ENCODE results near the gene PHB1.

PHB1 gene

DNA sequence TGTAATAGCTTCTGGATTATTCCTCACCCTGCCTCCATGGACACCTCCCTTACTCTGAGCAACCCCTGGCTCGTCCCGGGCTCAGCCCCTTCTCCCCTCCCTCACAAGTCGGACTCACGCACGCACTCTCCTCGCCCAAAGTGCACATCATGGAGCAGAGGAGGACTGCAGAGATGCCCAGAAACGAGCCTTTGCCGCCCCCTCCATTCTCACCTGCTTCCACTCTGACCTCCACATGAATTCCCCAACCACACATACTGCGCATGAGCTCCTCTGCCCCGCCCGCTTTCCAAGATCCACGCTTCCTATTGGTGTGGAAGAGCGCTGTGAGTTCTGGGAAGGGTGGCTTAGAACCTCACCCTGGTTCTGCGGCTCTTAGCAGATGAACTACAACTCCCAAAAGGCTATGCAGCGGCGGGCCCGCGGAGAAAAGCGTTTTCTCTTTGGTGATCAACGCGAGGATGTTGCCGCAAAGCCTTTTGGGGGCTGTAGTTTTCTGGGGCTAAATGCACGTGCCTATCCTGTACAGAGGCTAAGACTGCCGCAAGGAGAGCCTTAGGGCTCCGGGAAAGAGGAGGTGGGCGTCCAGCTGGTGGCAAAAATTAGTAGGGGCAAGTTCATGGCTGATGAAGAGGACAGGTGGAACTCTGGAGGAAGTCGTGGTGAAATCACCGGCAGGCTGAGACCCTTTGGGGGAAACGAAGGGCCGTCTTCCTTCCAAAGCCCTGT is at the start of gene PHB1:
PHB1 (minus strand) TSS at position 261 of the 729 bp plus-strand sequence. CDS start 1,618 bp downstream, outside the sequence.
- H3K27ac ChIP-seq = peak within 1 kb of the TSS; percentile 73
- TF ChIP-seq, protein P1, sequence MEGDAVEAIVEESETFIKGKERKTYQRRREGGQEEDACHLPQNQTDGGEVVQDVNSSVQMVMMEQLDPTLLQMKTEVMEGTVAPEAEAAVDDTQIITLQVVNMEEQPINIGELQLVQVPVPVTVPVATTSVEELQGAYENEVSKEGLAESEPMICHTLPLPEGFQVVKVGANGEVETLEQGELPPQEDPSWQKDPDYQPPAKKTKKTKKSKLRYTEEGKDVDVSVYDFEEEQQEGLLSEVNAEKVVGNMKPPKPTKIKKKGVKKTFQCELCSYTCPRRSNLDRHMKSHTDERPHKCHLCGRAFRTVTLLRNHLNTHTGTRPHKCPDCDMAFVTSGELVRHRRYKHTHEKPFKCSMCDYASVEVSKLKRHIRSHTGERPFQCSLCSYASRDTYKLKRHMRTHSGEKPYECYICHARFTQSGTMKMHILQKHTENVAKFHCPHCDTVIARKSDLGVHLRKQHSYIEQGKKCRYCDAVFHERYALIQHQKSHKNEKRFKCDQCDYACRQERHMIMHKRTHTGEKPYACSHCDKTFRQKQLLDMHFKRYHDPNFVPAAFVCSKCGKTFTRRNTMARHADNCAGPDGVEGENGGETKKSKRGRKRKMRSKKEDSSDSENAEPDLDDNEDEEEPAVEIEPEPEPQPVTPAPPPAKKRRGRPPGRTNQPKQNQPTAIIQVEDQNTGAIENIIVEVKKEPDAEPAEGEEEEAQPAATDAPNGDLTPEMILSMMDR (conservative IDR thresholded peaks at IDR 0.05) = no peak

DNA sequence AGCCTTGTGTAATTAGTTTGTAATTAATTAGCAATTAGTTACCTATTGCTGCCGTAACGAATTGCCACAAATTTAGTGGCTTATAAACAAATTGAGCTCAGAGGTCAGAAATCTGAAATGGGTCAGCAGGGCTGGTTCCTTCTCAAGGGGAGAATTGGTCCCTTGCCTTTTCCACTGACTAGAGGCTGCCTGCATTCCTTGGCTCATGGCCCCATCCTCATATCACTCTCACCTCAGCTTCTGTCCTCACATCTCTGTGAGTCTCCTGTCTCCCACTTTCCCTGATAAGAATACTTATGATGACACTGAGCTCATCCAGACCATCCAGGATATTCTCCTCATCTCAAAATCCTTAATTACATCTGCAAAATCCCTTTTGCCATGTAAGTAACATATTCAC is 49.4 kb upstream of the PHB1 start:
- TF ChIP-seq, protein P1 (conservative IDR thresholded peaks at IDR 0.05) = no peak
- no peak overlapping the region for H3K27ac ChIP-seq

DNA sequence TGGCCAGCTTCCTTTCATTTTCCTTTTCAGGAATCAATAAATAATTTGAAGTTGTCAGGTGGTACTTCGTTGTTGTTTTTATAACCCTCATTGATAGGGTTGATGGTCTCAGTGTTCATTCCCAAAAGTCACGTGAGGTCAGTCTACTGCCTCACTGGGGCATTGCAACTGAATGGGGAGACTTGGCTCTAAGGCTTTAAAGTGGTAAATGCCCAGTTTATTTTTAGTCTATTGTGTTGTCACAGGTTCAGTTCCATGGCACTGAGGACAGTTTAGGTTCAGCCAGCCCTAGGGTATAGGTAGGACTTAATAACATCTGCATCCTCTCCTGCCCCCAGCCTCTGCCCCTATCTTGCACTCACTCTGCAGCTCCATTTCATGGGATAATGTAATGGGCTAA is 46.9 kb upstream of the PHB1 start:
- H3K27ac ChIP-seq = no peak overlapping the region
- TF ChIP-seq, protein P1 (conservative IDR thresholded peaks at IDR 0.05) = no peak

DNA sequence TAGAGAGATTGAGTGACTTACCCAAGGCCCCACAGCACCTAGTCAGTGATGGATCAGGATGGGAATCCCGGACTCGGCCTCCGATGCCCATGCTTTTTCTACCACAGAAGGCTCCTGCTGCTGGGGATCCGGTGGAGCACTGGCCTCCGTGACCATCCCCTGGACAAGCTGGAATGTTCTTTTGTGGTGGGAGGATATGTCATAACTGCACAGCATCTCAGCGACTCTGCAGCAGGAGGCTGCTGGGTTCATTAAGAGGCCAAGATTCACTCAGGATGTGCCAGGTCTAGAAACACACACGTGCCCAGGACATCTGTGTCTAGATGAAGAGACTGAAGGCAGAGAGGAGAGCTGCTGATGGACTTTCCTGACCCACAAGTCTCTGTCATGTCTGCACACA is 45.7 kb upstream of the PHB1 start:
- H3K27ac ChIP-seq = no peak overlapping the region
- TF ChIP-seq, protein P1 (conservative IDR thresholded peaks at IDR 0.05) = no peak

DNA sequence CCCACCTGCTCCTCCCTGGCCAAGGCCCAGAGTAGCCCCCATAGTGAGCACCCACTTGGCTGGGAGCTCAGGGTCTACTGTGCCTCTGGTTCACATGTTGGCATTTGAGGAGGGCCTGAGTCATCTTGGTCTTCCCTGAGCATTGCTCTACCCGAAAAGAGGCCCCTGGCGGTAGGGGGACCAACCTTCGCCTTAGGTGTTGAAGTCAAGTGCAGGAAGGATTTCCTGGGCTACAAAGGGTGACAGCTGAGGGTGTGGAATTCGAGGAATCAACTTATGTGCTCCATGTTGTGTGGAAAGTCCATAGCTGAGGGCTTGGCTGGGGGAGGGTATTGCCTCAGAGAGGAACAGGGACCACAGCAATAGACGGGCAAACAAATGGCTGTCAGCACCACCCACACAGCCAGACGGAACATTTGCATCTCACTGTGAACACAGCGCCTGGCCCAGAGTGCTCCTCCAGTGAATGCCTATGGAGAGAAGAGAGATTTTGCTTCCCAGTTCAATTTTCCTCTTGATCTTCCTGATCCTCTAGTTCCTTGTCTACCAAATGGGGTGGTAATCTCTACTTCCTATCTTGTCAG is 44.8 kb upstream of the PHB1 start:
- TF ChIP-seq, protein P1 (conservative IDR thresholded peaks at IDR 0.05) = no peak
- H3K27ac ChIP-seq = no peak overlapping the region

DNA sequence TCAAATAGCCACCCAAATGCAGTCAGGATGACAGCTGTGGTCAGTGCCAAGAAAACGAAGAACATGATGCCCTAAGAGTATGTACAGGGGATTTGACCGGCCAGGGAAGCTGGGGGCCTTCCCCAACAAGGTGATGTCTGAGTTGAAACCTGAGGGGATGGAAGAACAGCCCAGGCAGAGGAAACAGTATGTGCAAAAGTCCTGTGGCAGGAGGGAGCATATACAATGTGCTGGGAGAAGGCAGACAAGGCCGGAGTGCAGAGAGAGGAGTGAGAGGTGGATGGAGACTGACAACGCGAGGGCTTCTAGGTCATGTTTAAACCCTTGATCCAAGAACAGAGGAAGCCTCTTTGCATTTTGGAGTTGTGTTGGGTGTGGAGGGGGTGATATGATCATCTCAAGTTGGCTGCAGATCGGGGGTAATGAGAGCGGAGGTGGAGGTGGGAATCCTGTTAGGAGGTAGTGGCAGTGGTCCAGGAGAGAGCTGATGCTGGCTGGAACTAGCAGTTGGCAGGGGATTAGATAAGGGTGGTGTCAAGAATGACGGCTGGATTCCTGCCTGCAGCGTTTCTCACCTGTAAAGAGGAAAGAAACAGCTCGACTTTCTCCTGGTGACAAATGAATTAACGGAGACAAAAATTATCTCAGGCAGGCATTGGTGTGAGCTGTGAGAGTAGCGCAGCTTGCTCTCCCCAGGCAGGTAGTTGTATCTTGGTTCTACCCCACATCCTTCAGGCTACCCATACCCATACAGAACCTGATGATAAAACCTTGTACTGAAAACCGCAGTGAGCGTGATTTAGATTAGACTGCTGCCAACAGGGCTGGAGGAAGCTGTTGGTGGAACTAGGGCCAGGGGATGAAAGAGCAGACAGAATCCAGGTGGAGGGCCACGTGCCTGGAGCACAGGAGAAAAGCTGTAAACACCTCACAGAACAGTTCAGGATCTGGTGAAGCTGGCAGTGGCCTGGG is 43.2 kb upstream of the PHB1 start:
- TF ChIP-seq, protein P1 (conservative IDR thresholded peaks at IDR 0.05) = no peak
- H3K27ac ChIP-seq = peak overlapping the region; percentile 22; the same call in 1 of the 2 replicates
